IPS-NIHi7 (cell line): ENCODE results near the gene USH1C.

ENCODE experiments used
- DNase-seq: peaks from one replicate; pipeline ENCODE4 v3.0.0; 2012; ENCODE audit warnings: mixed read lengths; ENCODE audit errors: extremely low spot score

The USH1C gene

GRCh38 chr11:17548444-17548843 lies 4.2 kb upstream of the USH1C start:
- peak; percentile 78 for DNase-seq

GRCh38 chr11:17547932-17548331 lies 3.7 kb upstream of the USH1C start:
- DNase-seq: peak; percentile 64

GRCh38 chr11:17547051-17547577 lies 2.9 kb upstream of the USH1C start, which contains the start of gene OTOG:
Gene OTOG, plus strand, starts transcription at chr11:17547259. Its CDS starts 114 bp downstream, at chr11:17547373.
- DNase-seq: peak; percentile 85

- DNase-seq: no peak
Observed at GRCh38 chr11:17546240-17546639, 2.0 kb upstream of the USH1C start.

- no peak for DNase-seq
Observed at GRCh38 chr11:17543574-17544180, 539 bp downstream of the USH1C start.

GRCh38 chr11:17543041-17543440 lies 1.2 kb downstream of the USH1C start:
- DNase-seq: no peak

GRCh38 chr11:17542249-17542648 lies 2.0 kb downstream of the USH1C start:
- no peak for DNase-seq

- DNase-seq: no peak
Observed at GRCh38 chr11:17541330-17541885, 2.8 kb downstream of the USH1C start.

- no peak for DNase-seq
Observed at GRCh38 chr11:17540807-17541206, 3.4 kb downstream of the USH1C start.

- DNase-seq: no peak
Observed at GRCh38 chr11:17538731-17539130, 5.5 kb downstream of the USH1C start.

GRCh38 chr11:17538054-17538453 lies 6.2 kb downstream of the USH1C start:
- DNase-seq: no peak

- DNase-seq: no peak
Observed at GRCh38 chr11:17537261-17537660, 7.0 kb downstream of the USH1C start.

- DNase-seq: no peak
Observed at GRCh38 chr11:17535488-17535887, 8.7 kb downstream of the USH1C start.

- no peak for DNase-seq
Observed at GRCh38 chr11:17533778-17534415, 10.3 kb downstream of the USH1C start.

GRCh38 chr11:17533341-17533740 lies 10.9 kb downstream of the USH1C start:
- no peak for DNase-seq

GRCh38 chr11:17532784-17533183 lies 11.4 kb downstream of the USH1C start:
- no peak for DNase-seq

- no peak for DNase-seq
Observed at GRCh38 chr11:17531636-17532113, 12.5 kb downstream of the USH1C start.

- no peak for DNase-seq
Observed at GRCh38 chr11:17531071-17531600, 13.1 kb downstream of the USH1C start.

GRCh38 chr11:17529844-17530185 lies 14.4 kb downstream of the USH1C start:
- no peak for DNase-seq

- no peak for DNase-seq
Observed at GRCh38 chr11:17528906-17529843, 15.0 kb downstream of the USH1C start.

GRCh38 chr11:17528181-17528691 lies 16.0 kb downstream of the USH1C start:
- DNase-seq: peak; percentile 90
